ENCODE data around the gene C1orf21.

Gene C1orf21

DNA sequence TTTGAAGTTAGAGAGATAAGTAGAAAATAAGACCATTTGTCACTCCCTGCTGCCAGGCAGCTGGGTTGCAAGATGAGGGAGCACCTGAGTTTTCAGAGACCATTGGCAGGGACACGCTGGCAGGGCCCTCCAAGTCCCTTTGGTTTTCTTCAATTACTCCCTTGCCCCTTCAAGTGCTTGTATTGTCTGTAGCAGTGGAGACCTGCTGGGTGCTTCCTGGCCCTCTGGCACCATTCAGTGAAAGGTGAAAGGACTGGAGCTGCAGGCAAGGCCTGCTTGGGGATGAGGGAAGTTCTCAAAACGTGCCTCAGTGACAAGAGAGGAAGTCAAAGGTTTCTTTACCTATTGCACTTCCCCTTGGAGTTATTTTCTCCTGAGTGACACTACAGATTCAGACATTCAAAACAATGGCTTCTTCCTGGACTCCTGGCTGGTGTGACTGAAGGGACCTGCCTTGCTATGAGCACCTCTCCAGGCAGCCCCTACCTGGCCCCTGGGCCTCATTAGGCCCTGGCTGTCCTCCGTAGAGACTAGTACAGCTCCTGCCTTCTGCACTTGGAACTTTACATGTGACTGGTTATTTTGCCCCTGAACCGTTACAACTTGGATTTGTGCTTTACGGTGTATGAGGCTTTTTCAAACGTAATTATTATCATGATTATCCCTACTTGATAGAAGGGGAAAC, 100.1 kb downstream of the C1orf21 start:
- Histone ChIP-seq H3K36me3 (ENCODE audit: insufficient read depth, low read length) (no peaks in the 10 kb centered on the region), H3K9ac (ENCODE audit: low read depth, low read length, poor library complexity, severe bottlenecking) (no peak overlapping the region), H3K4me2 (ENCODE audit: low read depth, low read length, poor library complexity, severe bottlenecking) (no peak overlapping the region), H3K4me3 (ENCODE audit: low read length, poor library complexity, severe bottlenecking) (no peak overlapping the region), H2AFZ (ENCODE audit: low read length) (no peak overlapping the region), H4K20me1 (ENCODE audit: insufficient read depth, low read length, poor library complexity, severe bottlenecking) (no peaks in the 10 kb centered on the region), H3K4me1 (ENCODE audit: insufficient read depth, low read length, poor library complexity, severe bottlenecking) (peaks cover 13% of the 10 kb centered on the region), H3K27me3 (ENCODE audit: insufficient read depth, low read length, poor library complexity, severe bottlenecking) (no peaks in the 10 kb centered on the region), H3F3A (ENCODE audit: low read depth) (no peaks in the 10 kb centered on the region), H3K79me2 (ENCODE audit: insufficient read depth, low read length) (0 out of 2 replicates have a peak, but pooled peaks cover under 1% of the 10 kb centered on the region), H3K9me3 (ENCODE audit: insufficient read depth, low read depth, low read length) (no peaks in the 10 kb centered on the region), H3K9me2 (replicated peaks; ENCODE audit: low read depth, low read length) (no peaks in the 10 kb centered on the region)
- TF ChIP-seq, protein P1, sequence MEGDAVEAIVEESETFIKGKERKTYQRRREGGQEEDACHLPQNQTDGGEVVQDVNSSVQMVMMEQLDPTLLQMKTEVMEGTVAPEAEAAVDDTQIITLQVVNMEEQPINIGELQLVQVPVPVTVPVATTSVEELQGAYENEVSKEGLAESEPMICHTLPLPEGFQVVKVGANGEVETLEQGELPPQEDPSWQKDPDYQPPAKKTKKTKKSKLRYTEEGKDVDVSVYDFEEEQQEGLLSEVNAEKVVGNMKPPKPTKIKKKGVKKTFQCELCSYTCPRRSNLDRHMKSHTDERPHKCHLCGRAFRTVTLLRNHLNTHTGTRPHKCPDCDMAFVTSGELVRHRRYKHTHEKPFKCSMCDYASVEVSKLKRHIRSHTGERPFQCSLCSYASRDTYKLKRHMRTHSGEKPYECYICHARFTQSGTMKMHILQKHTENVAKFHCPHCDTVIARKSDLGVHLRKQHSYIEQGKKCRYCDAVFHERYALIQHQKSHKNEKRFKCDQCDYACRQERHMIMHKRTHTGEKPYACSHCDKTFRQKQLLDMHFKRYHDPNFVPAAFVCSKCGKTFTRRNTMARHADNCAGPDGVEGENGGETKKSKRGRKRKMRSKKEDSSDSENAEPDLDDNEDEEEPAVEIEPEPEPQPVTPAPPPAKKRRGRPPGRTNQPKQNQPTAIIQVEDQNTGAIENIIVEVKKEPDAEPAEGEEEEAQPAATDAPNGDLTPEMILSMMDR (conservative IDR thresholded peaks at IDR 0.05; ENCODE audit: low read length), result no peak
- TF ChIP-seq EZH2phosphoT487 (IDR thresholded peaks at IDR 0.05; ENCODE audit: borderline replicate concordance), result no peak

DNA sequence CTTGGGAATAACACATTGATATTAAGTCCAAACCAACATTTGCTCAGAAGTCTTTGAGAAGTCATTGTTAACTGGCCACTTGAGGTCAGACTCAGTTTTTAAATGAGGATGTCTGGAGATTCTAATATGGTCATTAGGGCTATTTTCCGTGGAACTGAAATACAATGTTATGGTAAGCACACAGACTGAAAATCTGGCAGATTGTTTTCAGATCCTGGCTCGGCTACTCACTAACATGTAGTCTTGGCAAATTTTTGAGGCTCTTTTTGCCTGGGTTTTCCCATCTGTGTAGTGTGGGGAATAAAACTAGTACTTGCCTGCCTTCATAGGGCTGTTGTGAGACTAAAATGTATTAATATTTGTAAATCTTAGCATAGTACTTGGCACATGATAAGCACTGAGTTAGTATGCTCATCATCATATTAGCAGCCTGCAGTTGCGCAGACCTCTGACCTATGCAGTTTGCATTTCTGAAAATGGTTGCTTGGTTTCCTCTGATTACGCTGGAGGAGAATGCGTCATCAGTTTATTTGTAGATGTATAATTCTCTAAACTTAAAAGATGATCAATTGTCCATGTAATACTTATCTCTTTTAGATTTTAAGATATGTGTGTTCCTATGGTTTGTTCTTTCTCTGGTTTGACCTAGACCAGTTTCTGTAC, 100.8 kb downstream of the C1orf21 start:
- Histone ChIP-seq H3K9ac (ENCODE audit: low read depth, low read length, poor library complexity, severe bottlenecking) (no peak overlapping the region), H3K27me3 (ENCODE audit: insufficient read depth, low read length, poor library complexity, severe bottlenecking) (no peaks in the 10 kb centered on the region), H2AFZ (ENCODE audit: low read length) (no peak overlapping the region), H3K4me2 (ENCODE audit: low read depth, low read length, poor library complexity, severe bottlenecking) (no peak overlapping the region), H3K79me2 (ENCODE audit: insufficient read depth, low read length) (peaks cover 8% of the 10 kb centered on the region; the same call in 1 of the 2 replicates), H3K9me3 (ENCODE audit: insufficient read depth, low read depth, low read length) (no peaks in the 10 kb centered on the region), H3F3A (ENCODE audit: low read depth) (no peaks in the 10 kb centered on the region), H3K4me3 (ENCODE audit: low read length, poor library complexity, severe bottlenecking) (no peak overlapping the region), H3K4me1 (ENCODE audit: insufficient read depth, low read length, poor library complexity, severe bottlenecking) (peaks cover 20% of the 10 kb centered on the region), H3K9me2 (replicated peaks; ENCODE audit: low read depth, low read length) (no peaks in the 10 kb centered on the region), H3K36me3 (ENCODE audit: insufficient read depth, low read length) (no peaks in the 10 kb centered on the region), H4K20me1 (ENCODE audit: insufficient read depth, low read length, poor library complexity, severe bottlenecking) (no peaks in the 10 kb centered on the region)
- no peak for TF ChIP-seq EZH2phosphoT487 (IDR thresholded peaks at IDR 0.05; ENCODE audit: borderline replicate concordance)
- TF ChIP-seq, protein P1 (conservative IDR thresholded peaks at IDR 0.05; ENCODE audit: low read length), result no peak

GRCh38 chr1:184489908-184490307, 103.1 kb downstream of the C1orf21 start:
- Histone ChIP-seq H3F3A (ENCODE audit: low read depth) (no peaks in the 10 kb centered on the region), H3K4me1 (ENCODE audit: insufficient read depth, low read length, poor library complexity, severe bottlenecking) (peaks cover 24% of the 10 kb centered on the region), H3K9ac (ENCODE audit: low read depth, low read length, poor library complexity, severe bottlenecking) (no peak overlapping the region), H4K20me1 (ENCODE audit: insufficient read depth, low read length, poor library complexity, severe bottlenecking) (no peaks in the 10 kb centered on the region), H3K9me2 (replicated peaks; ENCODE audit: low read depth, low read length) (no peaks in the 10 kb centered on the region), H3K4me3 (ENCODE audit: low read length, poor library complexity, severe bottlenecking) (no peak overlapping the region), H3K4me2 (ENCODE audit: low read depth, low read length, poor library complexity, severe bottlenecking) (no peak overlapping the region), H3K9me3 (ENCODE audit: insufficient read depth, low read depth, low read length) (no peaks in the 10 kb centered on the region), H3K79me2 (ENCODE audit: insufficient read depth, low read length) (peaks cover 8% of the 10 kb centered on the region; the same call in 1 of the 2 replicates), H3K27me3 (ENCODE audit: insufficient read depth, low read length, poor library complexity, severe bottlenecking) (no peaks in the 10 kb centered on the region), H2AFZ (ENCODE audit: low read length) (no peak overlapping the region), H3K36me3 (ENCODE audit: insufficient read depth, low read length) (no peaks in the 10 kb centered on the region)
- TF ChIP-seq, protein P1 (conservative IDR thresholded peaks at IDR 0.05; ENCODE audit: low read length), result no peak
- TF ChIP-seq EZH2phosphoT487 (IDR thresholded peaks at IDR 0.05; ENCODE audit: borderline replicate concordance), result no peak
